AG09309 (cell line): ENCODE results near the gene CRYZ.
A peak's percentile ranks its signal among the peaks of the same experiment; 100 is the strongest.
"Not testable (repeated sequence)": the region's sequence is repeated elsewhere in the genome, so short reads cannot be mapped to it uniquely, and the experiment has no call there.

Experiments used
- DNase-seq: peaks from one replicate; pipeline ENCODE4 v3.0.0-alpha.2; 2010; ENCODE audit warnings: low read depth
- H3K4me3 ChIP-seq: 2 replicates; pipeline ENCODE4 v1.5.1; 2011; ENCODE audit warnings: mild to moderate bottlenecking, low read depth, low read length, moderate library complexity; ENCODE audit not compliant: control insufficient read depth
- CTCF ChIP-seq: IDR thresholded peaks from 2 replicates; pipeline ENCODE4 v1.5.1; 2011; ENCODE audit warnings: mild to moderate bottlenecking, low read depth, low read length, inconsistent platforms; ENCODE audit not compliant: insufficient read depth, control insufficient read depth; ENCODE audit errors: missing control alignments

Gene CRYZ

DNA sequence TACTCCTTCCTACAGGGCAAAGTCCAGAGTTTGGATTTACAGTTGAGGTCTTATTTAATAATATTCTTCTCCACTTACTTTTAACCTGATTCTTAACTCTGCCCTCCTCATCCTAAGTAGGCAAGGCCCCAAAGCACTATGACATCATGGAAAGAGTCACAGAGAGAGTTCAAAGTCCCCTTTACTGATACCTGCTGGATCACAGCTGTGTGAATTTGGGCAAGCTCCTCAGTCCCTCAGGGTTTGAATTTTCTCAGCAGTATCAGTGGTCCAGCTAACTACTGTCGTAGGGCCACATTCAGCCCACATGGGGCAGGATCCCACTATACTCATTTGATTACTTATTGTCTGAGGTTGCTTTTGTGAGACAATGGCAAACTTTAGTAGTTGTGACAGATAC is 16.1 kb upstream of the CRYZ start:
- no peak for TF ChIP-seq CTCF
- no peak overlapping the region for H3K4me3 ChIP-seq
- no peak for DNase-seq

GRCh38 chr1:74745247-74745646 is 12.4 kb upstream of the CRYZ start:
- not testable (repeated sequence) for DNase-seq, H3K4me3 ChIP-seq

GRCh38 chr1:74740307-74740980 is 7.6 kb upstream of the CRYZ start:
- not testable (repeated sequence) for DNase-seq, H3K4me3 ChIP-seq

DNA sequence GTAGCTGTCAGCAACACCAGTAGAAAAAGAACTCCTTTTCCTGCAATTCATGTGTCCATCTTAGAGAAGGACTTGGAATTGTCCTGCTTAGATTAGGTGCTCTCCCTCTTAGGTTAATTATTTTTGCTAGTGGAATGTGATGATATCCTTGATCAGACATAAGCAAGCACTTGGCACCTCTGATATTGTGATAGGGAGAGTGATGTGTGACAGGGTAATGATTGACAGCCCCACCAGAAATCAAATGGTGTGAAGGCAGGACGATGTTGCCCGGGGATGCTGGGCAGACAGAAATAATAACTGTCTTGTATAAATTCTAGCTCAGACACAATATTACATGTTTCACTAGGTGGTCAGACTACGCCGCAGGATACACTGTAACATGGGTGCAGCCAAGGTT is 4.5 kb upstream of the CRYZ start:
- TF ChIP-seq CTCF: no peak
- DNase-seq: no peak
- H3K4me3 ChIP-seq: no peak overlapping the region

DNA sequence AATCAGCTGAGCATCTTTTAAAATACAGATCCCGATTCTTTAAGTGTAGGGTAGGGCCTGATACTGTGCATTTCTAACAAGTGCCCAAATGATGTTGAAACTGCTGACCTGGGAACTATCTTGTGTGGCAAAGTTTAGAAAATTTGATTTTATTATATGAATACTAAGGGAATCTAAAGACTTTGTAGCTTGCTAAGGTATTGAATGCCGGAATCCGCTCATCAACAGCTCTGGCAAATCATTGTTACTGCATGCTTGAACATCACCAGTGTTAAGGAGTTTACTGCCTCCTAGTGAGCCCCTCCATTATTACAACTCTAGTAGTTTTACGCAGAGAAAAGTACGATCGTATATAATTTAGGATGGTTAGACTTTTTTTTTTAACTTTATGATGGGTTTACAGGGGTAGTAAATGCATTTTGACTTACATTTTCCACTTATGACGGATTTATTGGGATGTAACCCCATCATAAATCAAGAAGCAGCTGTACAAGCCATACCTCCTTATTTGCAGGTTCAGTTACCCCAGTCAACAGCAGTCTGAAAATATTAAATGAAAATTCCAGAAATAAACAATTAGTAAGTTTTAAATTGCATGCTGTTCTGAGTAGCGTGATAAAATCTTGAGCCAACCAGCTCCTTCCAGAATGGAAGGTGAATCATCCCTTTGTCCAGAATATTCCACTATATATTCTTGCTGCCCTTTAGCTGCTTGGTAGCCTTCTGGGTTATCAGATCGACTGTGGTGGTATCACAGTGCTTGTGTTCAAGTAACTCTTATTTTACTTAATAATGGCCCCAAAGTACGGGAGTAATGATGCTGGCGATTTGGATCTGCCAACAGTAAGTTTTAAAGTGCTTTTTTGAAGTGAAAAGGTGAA is 994 bp upstream of the CRYZ start:
- peak; percentile 34 for DNase-seq

DNA sequence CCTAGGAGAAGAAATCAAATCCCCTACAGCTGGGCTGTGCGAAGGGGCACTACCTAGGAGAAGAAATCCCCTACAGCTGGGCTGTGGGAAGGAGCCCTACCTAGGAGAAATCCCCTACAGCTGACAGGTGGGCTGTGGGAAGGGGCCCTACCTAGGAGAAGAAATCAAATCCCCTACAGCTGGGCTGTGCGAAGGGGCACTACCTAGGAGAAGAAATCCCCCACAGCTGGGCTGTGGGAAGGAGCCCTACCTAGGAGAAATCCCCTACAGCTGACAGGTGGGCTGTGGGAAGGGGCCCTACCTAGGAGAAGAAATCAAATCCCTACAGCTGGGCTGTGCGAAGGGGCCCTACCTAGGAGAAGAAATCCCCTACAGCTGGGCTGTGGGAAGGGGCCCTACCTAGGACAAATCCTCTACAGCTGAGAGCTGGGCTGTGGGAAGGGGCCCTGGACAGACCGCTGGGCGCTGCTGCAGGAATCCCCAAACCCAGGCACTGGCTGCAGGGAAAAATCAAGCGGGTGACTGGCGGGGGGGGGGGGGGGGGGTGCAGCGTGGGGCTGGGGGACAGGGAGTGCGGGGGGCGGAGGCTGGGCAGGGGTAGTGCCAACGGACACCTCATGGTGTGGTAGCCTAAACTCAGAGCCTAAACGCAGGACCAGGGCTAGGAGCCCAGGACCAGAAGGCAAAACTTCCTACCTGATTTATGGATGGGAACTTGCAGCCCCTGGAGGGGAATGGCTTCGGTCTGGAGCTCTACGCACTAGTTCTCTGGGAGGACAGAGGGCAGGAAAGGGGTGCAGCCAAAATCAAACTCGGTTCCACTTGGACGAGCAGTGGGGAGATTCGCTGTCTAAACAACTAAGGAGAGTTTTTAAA is 541 bp downstream of the CRYZ start:
- peak overlapping the region; percentile 79 for H3K4me3 ChIP-seq
- not testable (repeated sequence) for DNase-seq

More for the DNA sequence above, 994 bp upstream of the CRYZ start:
- peak overlapping the region; percentile 79 for H3K4me3 ChIP-seq
- peak; percentile 63 for TF ChIP-seq CTCF

GRCh38 chr1:74731399-74732052 is 1.3 kb downstream of the CRYZ start:
- TF ChIP-seq CTCF: no peak
- no peak overlapping the region for H3K4me3 ChIP-seq
- DNase-seq: no peak
